PC-3 (cell line): Measurements from ENCODE around the gene TBC1D2B.

ENCODE experiments used
- EZH2 ChIP-seq: fragments of 300-600 bp; sonication (generic); IDR thresholded peaks from one replicate; pipeline ENCODE4 v1.6.1; 2017; ENCODE audit warnings: antibody characterized with exemption, mild to moderate bottlenecking, low read length; ENCODE audit not compliant: unreplicated experiment
- TF ChIP-seq, protein P1 (sequence below): fragments of 300-600 bp; sonication (generic); conservative IDR thresholded peaks from 2 replicates; pipeline ENCODE4 v1.5.1; 2017; ENCODE audit warnings: antibody characterized with exemption, low read depth, mild to moderate bottlenecking, low read length

- TF ChIP-seq, protein P1, sequence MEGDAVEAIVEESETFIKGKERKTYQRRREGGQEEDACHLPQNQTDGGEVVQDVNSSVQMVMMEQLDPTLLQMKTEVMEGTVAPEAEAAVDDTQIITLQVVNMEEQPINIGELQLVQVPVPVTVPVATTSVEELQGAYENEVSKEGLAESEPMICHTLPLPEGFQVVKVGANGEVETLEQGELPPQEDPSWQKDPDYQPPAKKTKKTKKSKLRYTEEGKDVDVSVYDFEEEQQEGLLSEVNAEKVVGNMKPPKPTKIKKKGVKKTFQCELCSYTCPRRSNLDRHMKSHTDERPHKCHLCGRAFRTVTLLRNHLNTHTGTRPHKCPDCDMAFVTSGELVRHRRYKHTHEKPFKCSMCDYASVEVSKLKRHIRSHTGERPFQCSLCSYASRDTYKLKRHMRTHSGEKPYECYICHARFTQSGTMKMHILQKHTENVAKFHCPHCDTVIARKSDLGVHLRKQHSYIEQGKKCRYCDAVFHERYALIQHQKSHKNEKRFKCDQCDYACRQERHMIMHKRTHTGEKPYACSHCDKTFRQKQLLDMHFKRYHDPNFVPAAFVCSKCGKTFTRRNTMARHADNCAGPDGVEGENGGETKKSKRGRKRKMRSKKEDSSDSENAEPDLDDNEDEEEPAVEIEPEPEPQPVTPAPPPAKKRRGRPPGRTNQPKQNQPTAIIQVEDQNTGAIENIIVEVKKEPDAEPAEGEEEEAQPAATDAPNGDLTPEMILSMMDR = no peak
- no peak for TF ChIP-seq EZH2
Observed at GRCh38 chr15:77974416-77975331, 102.8 kb downstream of the TBC1D2B start.
